ENCODE measurements around the gene C1QTNF1. TPM values are rescaled to one million over a fixed set of nuclear protein-coding genes. Genes with fewer than 3 reads are reported as not detected.
"Not testable (repeated sequence)": the region's sequence is repeated elsewhere in the genome, so short reads cannot be mapped to it uniquely, and the experiment has no call there.

The C1QTNF1 gene
- total RNA-seq, 2 experiments from 2014 or later: not detected

GRCh38 chr17:79017546-79018369 is 6.2 kb upstream of the C1QTNF1 start:
- no peaks in the 10 kb centered on the region for H3K4me1 Mint-ChIP-seq
- no peak for DNase-seq

DNA sequence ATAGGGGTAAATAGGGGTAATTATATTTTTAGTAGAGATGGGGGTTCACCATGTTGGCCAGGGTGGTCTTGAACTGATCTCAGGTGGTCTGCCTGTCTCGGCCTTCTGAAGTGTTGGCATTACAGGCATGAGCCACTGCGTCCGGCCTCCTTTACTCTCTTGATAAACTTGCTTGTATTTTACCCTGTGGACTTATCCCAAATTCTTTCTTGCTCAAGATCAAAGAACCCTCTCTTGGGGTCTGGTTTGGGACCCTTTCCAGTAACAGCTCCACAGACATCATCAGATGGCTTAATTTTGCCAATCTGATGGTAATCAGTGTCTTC is 5.6 kb upstream of the C1QTNF1 start:
- H3K4me1 Mint-ChIP-seq: no peaks in the 10 kb centered on the region
- H3K36me3 Mint-ChIP-seq: peaks cover 2% of the 10 kb centered on the region
- no peak for ATAC-seq
- no peak for DNase-seq
- peaks cover 46% of the 10 kb centered on the region for H3K27me3 Mint-ChIP-seq
- peaks cover 3% of the 10 kb centered on the region for H3K9me3 Mint-ChIP-seq (ENCODE audit: low read depth)
- H3K27ac Mint-ChIP-seq: no peak overlapping the region
- CTCF ChIA-PET: no interaction called here
- H3K4me3 Mint-ChIP-seq: no peak overlapping the region

More at GRCh38 chr17:79017546-79018369, 6.2 kb upstream of the C1QTNF1 start:
- no peak for ATAC-seq
- H3K27ac Mint-ChIP-seq: no peak overlapping the region
- CTCF ChIA-PET: no interaction called here
- peaks cover 2% of the 10 kb centered on the region for H3K36me3 Mint-ChIP-seq
- H3K4me3 Mint-ChIP-seq: no peak overlapping the region
- peaks cover 46% of the 10 kb centered on the region for H3K27me3 Mint-ChIP-seq
- H3K9me3 Mint-ChIP-seq (ENCODE audit: low read depth): peaks cover 3% of the 10 kb centered on the region

DNA sequence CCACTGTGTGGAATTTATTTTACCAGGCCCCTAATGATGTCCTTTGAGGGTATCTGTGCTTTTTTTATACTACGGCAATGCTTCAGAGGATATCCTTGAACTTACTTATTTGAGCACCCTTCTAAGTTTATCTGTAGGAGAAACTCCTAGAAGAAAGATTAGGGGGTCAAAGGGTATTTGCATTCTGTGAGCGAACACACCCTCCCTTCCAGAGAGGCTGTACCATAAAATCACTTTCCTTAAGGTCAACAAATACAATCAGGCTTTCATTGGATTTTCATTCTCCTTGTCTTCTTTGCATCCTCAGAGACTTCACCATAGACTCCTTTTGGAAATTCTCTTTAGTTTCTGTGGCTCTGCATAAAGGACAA is 4.7 kb upstream of the C1QTNF1 start:
- ATAC-seq (no peak), DNase-seq (no peak)
- no peak overlapping the region for H3K4me3 Mint-ChIP-seq
- CTCF ChIA-PET: no interaction called here
- peaks cover 3% of the 10 kb centered on the region for H3K4me1 Mint-ChIP-seq
- peaks cover 48% of the 10 kb centered on the region for H3K27me3 Mint-ChIP-seq
- no peaks in the 10 kb centered on the region for H3K36me3 Mint-ChIP-seq
- no peaks in the 10 kb centered on the region for H3K9me3 Mint-ChIP-seq (ENCODE audit: low read depth)
- no peak overlapping the region for H3K27ac Mint-ChIP-seq

- ATAC-seq (peak; percentile 35), DNase-seq (peak; percentile 68)
- H3K4me3 Mint-ChIP-seq: no peak overlapping the region
- no peaks in the 10 kb centered on the region for H3K9me3 Mint-ChIP-seq (ENCODE audit: low read depth)
- peaks cover 6% of the 10 kb centered on the region for H3K4me1 Mint-ChIP-seq
- CTCF ChIA-PET: interaction anchor here (0.9 to 1.8 kb wide), 3 partner anchors 21 to 26 kb away, joined by 3 to 4 read pairs (median 3); no protein-coding TSS in a partner anchor
- no peak overlapping the region for H3K27ac Mint-ChIP-seq
- peaks cover 52% of the 10 kb centered on the region for H3K27me3 Mint-ChIP-seq
- H3K36me3 Mint-ChIP-seq: no peaks in the 10 kb centered on the region
Measured at GRCh38 chr17:79019632-79020584, 4.1 kb upstream of the C1QTNF1 start.

DNA sequence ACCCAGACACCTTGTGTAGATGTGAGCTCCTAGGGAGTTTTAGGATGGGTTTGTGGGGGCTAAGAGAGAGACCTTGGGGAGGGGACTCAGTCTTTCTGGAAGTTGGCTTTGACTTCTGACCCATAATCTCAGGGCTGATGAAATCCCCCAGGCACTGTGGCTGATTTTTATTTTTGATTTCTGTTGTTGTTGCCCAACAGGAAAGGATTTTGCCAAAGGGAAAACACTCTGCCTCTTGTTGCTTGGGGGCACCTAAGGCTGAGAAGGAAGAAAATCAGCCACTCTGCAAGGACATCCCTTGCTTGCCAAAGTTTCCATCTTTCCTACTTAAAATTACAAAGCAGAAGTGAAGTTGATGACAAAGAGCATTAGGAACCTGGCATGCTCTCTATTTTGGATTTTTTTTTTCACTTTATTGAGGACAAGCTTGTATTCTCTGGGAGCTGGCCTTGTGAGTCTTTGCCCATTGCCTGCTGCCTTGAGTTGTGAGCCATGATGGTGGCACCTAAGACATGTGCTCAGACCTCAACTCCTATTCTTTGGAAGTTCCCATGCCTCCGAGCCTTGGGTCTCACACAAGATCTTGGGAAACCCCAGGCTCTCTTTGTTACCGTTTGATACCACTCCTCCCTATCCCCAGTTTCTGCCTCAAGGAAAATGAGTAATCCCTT is 3.2 kb upstream of the C1QTNF1 start:
- no peak for DNase-seq
- CTCF ChIA-PET: interaction anchor here (0.9 to 1.8 kb wide), 3 partner anchors 20 to 25 kb away, joined by 3 to 4 read pairs (median 3); no protein-coding TSS in a partner anchor
- Mint-ChIP-seq H3K9me3 (ENCODE audit: low read depth) (no peaks in the 10 kb centered on the region), H3K36me3 (no peaks in the 10 kb centered on the region), H3K27me3 (peaks cover 59% of the 10 kb centered on the region), H3K27ac (no peak overlapping the region), H3K4me3 (no peak overlapping the region), H3K4me1 (peaks cover 6% of the 10 kb centered on the region)
- no peak for ATAC-seq

DNA sequence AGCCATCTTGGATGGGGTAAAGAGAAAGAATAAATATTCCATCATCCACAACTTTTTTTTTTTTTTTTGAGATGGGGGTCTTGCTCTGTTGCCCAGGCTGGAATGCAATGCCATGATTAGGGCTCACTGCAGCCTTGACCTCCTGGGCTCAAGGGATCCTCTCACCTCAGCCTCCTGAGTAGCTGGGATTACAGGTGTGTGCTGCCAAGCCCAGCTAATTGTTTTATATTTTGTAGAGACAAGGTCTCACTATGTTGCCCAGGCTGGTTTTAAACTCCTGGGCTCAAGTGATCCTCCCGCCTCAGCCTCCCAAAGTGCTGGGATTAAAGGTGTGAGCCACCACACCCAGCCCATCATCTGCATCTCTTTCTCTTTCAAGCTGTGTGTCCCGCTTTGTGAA is 2.0 kb upstream of the C1QTNF1 start:
- not testable (repeated sequence) for H3K4me1 Mint-ChIP-seq; H3K36me3 Mint-ChIP-seq; DNase-seq; ATAC-seq; H3K27ac Mint-ChIP-seq; H3K9me3 Mint-ChIP-seq (ENCODE audit: low read depth); H3K4me3 Mint-ChIP-seq
- CTCF ChIA-PET: interaction anchor here (1.5 to 1.8 kb wide), 2 partner anchors 21 to 24 kb away, joined by 3 to 6 read pairs; no protein-coding TSS in a partner anchor
- H3K27me3 Mint-ChIP-seq: peaks cover 65% of the 10 kb centered on the region

- H3K4me3 Mint-ChIP-seq: no peak overlapping the region
- CTCF ChIA-PET: interaction anchor here (0.9 to 1.8 kb wide), 3 partner anchors 20 to 23 kb away, joined by 3 to 6 read pairs (median 3); no protein-coding TSS in a partner anchor
- H3K9me3 Mint-ChIP-seq (ENCODE audit: low read depth): no peaks in the 10 kb centered on the region
- peaks cover 6% of the 10 kb centered on the region for H3K4me1 Mint-ChIP-seq
- ATAC-seq (no peak), DNase-seq (no peak)
- peaks cover 67% of the 10 kb centered on the region for H3K27me3 Mint-ChIP-seq
- H3K27ac Mint-ChIP-seq: no peak overlapping the region
- no peaks in the 10 kb centered on the region for H3K36me3 Mint-ChIP-seq
Measured at GRCh38 chr17:79022507-79022991, 1.4 kb upstream of the C1QTNF1 start.

- DNase-seq: no peak
Measured at GRCh38 chr17:79023180-79023705, 726 bp upstream of the C1QTNF1 start.

DNA sequence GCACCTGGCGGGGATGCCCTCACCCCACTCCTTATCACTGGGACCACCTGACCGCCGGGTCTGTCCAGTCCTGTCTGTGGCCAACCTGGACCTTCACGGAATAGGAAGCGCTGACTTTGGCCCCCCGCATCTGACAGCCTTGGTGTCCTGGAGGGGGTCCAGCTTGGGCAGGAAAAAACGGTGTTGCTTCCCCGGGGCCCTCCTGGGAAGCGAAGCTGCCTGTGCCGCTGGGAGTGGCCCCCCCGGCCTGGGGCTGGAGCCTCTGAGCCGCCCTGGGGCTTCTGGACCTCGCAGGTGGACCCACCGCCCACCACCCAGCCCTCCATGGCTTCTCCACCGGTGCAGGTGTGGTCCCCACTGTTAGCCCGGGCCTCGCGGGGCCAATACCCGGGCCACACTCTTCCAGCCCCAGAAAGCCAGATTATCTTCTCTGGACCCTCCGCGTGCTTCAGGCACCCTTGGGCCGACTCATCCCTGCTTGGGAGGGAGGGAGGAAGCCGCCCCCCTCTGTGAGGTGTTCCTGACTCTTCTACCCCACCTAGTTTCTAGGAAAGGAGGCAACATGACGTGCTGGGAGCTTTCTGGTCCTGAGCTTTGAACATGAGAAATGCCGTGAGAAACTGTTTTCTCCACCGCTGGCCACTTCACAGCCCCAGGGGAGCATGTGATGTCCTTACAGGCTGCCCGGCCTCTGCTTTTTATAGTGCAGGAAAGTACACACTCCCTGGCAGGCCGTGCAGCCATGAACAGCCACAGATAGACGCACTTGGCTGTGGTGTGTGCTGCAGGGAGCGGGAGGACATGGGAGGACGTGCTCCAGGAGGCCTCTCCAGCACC is 1.1 kb downstream of the C1QTNF1 start:
- ATAC-seq (no peak), DNase-seq (no peak)
- Mint-ChIP-seq H3K36me3 (no peaks in the 10 kb centered on the region), H3K4me1 (peaks cover 6% of the 10 kb centered on the region), H3K27me3 (peaks cover 57% of the 10 kb centered on the region), H3K27ac (no peak overlapping the region), H3K4me3 (peak overlapping the region; percentile 36), H3K9me3 (ENCODE audit: low read depth) (no peaks in the 10 kb centered on the region)
- CTCF ChIA-PET: interaction anchor here (1.4 to 1.5 kb wide), 2 partner anchors 17 to 367 kb away, joined by 3 read pairs; no protein-coding TSS in a partner anchor

More at GRCh38 chr17:79023180-79023705, 726 bp upstream of the C1QTNF1 start:
- Mint-ChIP-seq H3K4me1 (peaks cover 6% of the 10 kb centered on the region), H3K27ac (no peak overlapping the region), H3K36me3 (no peaks in the 10 kb centered on the region), H3K4me3 (no peak overlapping the region), H3K9me3 (ENCODE audit: low read depth) (no peaks in the 10 kb centered on the region), H3K27me3 (peaks cover 67% of the 10 kb centered on the region)
- CTCF ChIA-PET: interaction anchor here (0.9 to 1.8 kb wide), 3 partner anchors 19 to 22 kb away, joined by 3 to 6 read pairs (median 3); no protein-coding TSS in a partner anchor
- no peak for ATAC-seq

DNA sequence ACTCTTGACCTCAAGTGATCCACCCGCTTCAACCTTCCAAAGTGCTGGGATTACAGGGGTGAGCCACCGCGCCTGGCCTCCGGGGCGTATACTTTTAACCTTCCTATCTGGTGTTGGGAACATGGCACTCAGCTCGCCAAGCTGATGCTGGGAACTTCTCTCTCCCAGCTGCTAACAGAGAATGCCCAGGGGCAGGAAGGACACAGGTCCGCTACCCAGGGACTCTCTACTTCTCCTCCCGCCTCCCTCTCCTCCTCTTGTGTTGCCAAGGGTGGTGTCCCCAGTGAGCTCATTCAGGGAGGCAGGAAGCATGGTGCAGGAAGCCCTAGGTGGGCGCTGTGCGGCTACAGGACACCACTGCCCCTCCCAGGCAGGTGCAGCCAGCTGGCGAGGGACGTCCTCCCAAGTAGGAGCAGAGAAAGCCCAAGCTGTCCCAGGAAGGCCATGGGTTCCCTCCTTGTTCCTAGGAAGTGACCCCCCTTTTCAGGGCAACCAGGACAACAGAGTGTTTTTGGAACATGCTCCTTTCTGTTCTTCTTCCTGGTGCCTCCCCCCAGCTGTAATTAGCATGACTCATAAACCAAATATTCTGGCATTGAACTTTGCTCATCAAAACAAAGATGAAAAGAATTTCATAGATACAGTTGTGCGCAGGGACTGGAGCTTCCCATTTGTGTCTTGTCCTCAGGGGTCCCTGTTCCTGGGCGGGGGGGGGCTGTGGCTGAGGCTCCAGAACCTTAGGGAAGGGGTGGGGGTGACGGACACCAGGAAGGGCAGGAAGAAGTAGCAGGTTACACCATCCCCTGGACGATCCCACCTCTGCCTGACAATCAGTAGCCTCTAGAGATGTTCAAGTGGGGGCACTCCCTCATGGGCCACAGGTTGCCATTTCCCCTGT is 2.7 kb downstream of the C1QTNF1 start:
- CTCF ChIA-PET: interaction anchor here (0.5 to 1.5 kb wide), 4 partner anchors 15 to 365 kb away, joined by 3 to 4 read pairs (median 3); no protein-coding TSS in a partner anchor
- Mint-ChIP-seq H3K27ac (no peak overlapping the region), H3K9me3 (ENCODE audit: low read depth) (no peaks in the 10 kb centered on the region), H3K4me1 (peaks cover 6% of the 10 kb centered on the region), H3K27me3 (peaks cover 43% of the 10 kb centered on the region), H3K36me3 (no peaks in the 10 kb centered on the region), H3K4me3 (no peak overlapping the region)
- DNase-seq: no peak
- no peak for ATAC-seq

GRCh38 chr17:79027274-79027924 is 3.4 kb downstream of the C1QTNF1 start:
- Mint-ChIP-seq H3K4me1 (peaks cover 6% of the 10 kb centered on the region), H3K4me3 (no peak overlapping the region), H3K27ac (no peak overlapping the region), H3K9me3 (ENCODE audit: low read depth) (no peaks in the 10 kb centered on the region), H3K36me3 (no peaks in the 10 kb centered on the region), H3K27me3 (peaks cover 44% of the 10 kb centered on the region)
- DNase-seq: no peak
- CTCF ChIA-PET: interaction anchor here (1.2 kb wide), 1 partner anchor 14 kb away, joined by 3 read pairs; no protein-coding TSS in a partner anchor
- ATAC-seq: no peak

Measured in activated CD8-positive, alpha-beta memory T cell treated with anti-CD3 and anti-CD28 coated beads, Interleukin-2, amount 10 ng/mL, durations not matched to agents 7 days and 5 days (primary cell).